Measurements from ENCODE around the gene KIF24. TPM values are rescaled to one million over a fixed set of nuclear protein-coding genes. Genes with fewer than 3 reads are reported as not detected.
A peak's percentile ranks its signal among the peaks of the same experiment; 100 is the strongest.
"Not testable (repeated sequence)": the region's sequence is repeated elsewhere in the genome, so short reads cannot be mapped to it uniquely, and the experiment has no call there.

The KIF24 gene
- total RNA-seq, 2 experiments from 2014 or later = 13.9 to 19.4 TPM

- ChIA-PET CTCF (ENCODE audit: unreplicated experiment) (no interaction called here), POLR2A (interaction anchor here (0.5 kb wide), 1 partner anchor 21 kb away, joined by 4 read pairs; no protein-coding TSS in a partner anchor)
- Histone ChIP-seq H2AFZ (ENCODE audit: low read length) (no peak overlapping the region), H3K4me1 (ENCODE audit: insufficient read depth, low read length, poor library complexity, severe bottlenecking) (no peaks in the 10 kb centered on the region), H3K9me3 (ENCODE audit: low read length) (no peaks in the 10 kb centered on the region), H3K27ac (ENCODE audit: low read depth, low read length, poor library complexity, severe bottlenecking) (no peak overlapping the region), H3K4me3 (ENCODE audit: low read depth, low read length, poor library complexity, severe bottlenecking) (no peak overlapping the region), H3K36me3 (ENCODE audit: insufficient read depth, low read length) (peaks cover 44% of the 10 kb centered on the region), H3K9me2 (ENCODE audit: insufficient read depth, low read length) (no peaks in the 10 kb centered on the region), H4K20me1 (ENCODE audit: insufficient read depth, low read length) (no peaks in the 10 kb centered on the region), H3K4me2 (ENCODE audit: low read length) (no peak overlapping the region), H3K79me2 (ENCODE audit: insufficient read depth, low read depth, low read length) (no peaks in the 10 kb centered on the region)
- intact Hi-C loops (cut with micrococcal nuclease; ENCODE audit: unreplicated experiment) = no loop called here
- TF ChIP-seq, protein P1, sequence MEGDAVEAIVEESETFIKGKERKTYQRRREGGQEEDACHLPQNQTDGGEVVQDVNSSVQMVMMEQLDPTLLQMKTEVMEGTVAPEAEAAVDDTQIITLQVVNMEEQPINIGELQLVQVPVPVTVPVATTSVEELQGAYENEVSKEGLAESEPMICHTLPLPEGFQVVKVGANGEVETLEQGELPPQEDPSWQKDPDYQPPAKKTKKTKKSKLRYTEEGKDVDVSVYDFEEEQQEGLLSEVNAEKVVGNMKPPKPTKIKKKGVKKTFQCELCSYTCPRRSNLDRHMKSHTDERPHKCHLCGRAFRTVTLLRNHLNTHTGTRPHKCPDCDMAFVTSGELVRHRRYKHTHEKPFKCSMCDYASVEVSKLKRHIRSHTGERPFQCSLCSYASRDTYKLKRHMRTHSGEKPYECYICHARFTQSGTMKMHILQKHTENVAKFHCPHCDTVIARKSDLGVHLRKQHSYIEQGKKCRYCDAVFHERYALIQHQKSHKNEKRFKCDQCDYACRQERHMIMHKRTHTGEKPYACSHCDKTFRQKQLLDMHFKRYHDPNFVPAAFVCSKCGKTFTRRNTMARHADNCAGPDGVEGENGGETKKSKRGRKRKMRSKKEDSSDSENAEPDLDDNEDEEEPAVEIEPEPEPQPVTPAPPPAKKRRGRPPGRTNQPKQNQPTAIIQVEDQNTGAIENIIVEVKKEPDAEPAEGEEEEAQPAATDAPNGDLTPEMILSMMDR (conservative IDR thresholded peaks at IDR 0.05; ENCODE audit: low read length) = no peak
- no peak for TF ChIP-seq EZH2phosphoT487 (IDR thresholded peaks at IDR 0.05; ENCODE audit: borderline replicate concordance, low read depth, low read length)
- DNase-seq (ENCODE audit: low spot score) = no peak
- BruUV-seq (replicated peaks) = no TSS peak
These were observed 9.8 kb upstream of the KIF24 start for GRCh38 chr9:34338665-34339385.

- POLR2A ChIA-PET = interaction anchor here (1.0 kb wide), 1 partner anchor 15 kb away, joined by 4 read pairs; no protein-coding TSS in a partner anchor
- not testable (repeated sequence) for H3K79me2 ChIP-seq (ENCODE audit: insufficient read depth, low read depth, low read length)
These were observed 9.0 kb upstream of the KIF24 start for GRCh38 chr9:34338079-34338478.

DNA sequence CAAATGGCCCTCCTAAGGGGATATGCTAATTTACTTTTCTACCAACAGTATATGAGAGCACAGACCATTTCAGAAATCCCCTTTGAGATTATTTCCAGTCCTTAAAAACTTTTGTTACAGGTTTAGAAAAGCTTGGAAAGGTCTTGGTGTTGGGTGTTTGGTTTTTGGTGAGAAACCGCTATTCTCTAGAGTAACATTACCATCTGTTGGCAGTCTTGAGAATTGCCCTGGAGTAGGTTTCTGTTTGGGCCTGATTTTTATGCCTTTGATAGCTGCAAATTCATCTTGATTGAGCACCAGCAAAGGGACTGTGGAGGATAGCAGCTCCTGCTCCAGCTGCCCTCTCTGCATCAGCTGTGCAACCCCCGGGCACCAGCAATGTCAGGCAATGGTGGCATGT is 8.3 kb upstream of the KIF24 start:
- intact Hi-C loops (cut with micrococcal nuclease; ENCODE audit: unreplicated experiment) = no loop called here
- TF ChIP-seq EZH2phosphoT487 (IDR thresholded peaks at IDR 0.05; ENCODE audit: borderline replicate concordance, low read depth, low read length) = no peak
- TF ChIP-seq, protein P1 (conservative IDR thresholded peaks at IDR 0.05; ENCODE audit: low read length) = peak; percentile 53; the same call in 1 of the 2 replicates
- no peak overlapping the region for H3K27ac ChIP-seq (ENCODE audit: low read depth, low read length, poor library complexity, severe bottlenecking)
- ChIA-PET POLR2A (interaction anchor here (0.5 to 1.0 kb wide), 2 partner anchors 16 to 301 kb away, joined by 4 read pairs; no protein-coding TSS in a partner anchor), CTCF (ENCODE audit: unreplicated experiment) (no interaction called here)
- no peak overlapping the region for H3K4me3 ChIP-seq (ENCODE audit: low read depth, low read length, poor library complexity, severe bottlenecking)
- H3K9me2 ChIP-seq (ENCODE audit: insufficient read depth, low read length) = no peaks in the 10 kb centered on the region
- DNase-seq (ENCODE audit: low spot score) = no peak
- H3K9me3 ChIP-seq (ENCODE audit: low read length) = no peaks in the 10 kb centered on the region
- H2AFZ ChIP-seq (ENCODE audit: low read length) = no peak overlapping the region
- no TSS peak for BruUV-seq (replicated peaks)
- no peaks in the 10 kb centered on the region for H3K79me2 ChIP-seq (ENCODE audit: insufficient read depth, low read depth, low read length)
- H3K4me1 ChIP-seq (ENCODE audit: insufficient read depth, low read length, poor library complexity, severe bottlenecking) = no peaks in the 10 kb centered on the region
- peaks cover 31% of the 10 kb centered on the region for H3K36me3 ChIP-seq (ENCODE audit: insufficient read depth, low read length)
- no peak overlapping the region for H3K4me2 ChIP-seq (ENCODE audit: low read length)
- no peaks in the 10 kb centered on the region for H4K20me1 ChIP-seq (ENCODE audit: insufficient read depth, low read length)

More at GRCh38 chr9:34338079-34338478, 9.0 kb upstream of the KIF24 start:
- H3K9me2 ChIP-seq (ENCODE audit: insufficient read depth, low read length); H2AFZ ChIP-seq (ENCODE audit: low read length); H3K4me1 ChIP-seq (ENCODE audit: insufficient read depth, low read length, poor library complexity, severe bottlenecking); H3K9me3 ChIP-seq (ENCODE audit: low read length); H4K20me1 ChIP-seq (ENCODE audit: insufficient read depth, low read length); DNase-seq (ENCODE audit: low spot score); H3K4me2 ChIP-seq (ENCODE audit: low read length); H3K4me3 ChIP-seq (ENCODE audit: low read depth, low read length, poor library complexity, severe bottlenecking); CTCF ChIA-PET (ENCODE audit: unreplicated experiment); H3K27ac ChIP-seq (ENCODE audit: low read depth, low read length, poor library complexity, severe bottlenecking); BruUV-seq (replicated peaks); intact Hi-C loops (cut with micrococcal nuclease; ENCODE audit: unreplicated experiment): not testable (repeated sequence)
- peaks cover 36% of the 10 kb centered on the region for H3K36me3 ChIP-seq (ENCODE audit: insufficient read depth, low read length)

All from OCI-LY7 (cell line).